GM19372 (cell line): ENCODE data around the gene CLEC19A.
"Not testable (repeated sequence)": the region's sequence is repeated elsewhere in the genome, so short reads cannot be mapped to it uniquely, and the experiment has no call there.

Experiments used
- ATAC-seq: cut with Tn5 transposase; IDR thresholded peaks from one replicate; pipeline ENCODE4 v1.9.1; 2021; ENCODE audit warnings: mild to moderate bottlenecking, low read depth, moderate library complexity; ENCODE audit not compliant: unreplicated experiment

CLEC19A gene

GRCh38 chr16:19315889-19316433 lies 30.4 kb downstream of the CLEC19A start:
- no peak for ATAC-seq

DNA sequence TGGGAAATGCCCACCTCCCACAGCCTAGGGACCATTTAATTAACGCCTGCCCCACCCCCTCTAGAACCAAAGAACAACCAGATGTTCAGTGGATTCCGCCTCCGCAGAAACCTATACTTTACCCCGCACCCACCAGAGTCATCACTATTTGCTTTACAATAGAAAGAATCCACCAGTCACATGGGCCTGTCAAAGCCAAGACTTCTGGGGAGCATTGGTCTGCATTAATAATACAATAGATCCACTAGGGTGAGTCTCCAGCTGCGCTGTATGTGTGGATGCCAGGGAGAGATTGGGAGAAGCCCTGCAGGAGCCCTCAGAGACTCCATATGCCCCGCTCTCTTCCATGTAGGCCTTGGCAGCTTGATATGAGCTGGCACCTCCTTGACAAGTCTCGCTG lies 31.3 kb downstream of the CLEC19A start:
- ATAC-seq = no peak

DNA sequence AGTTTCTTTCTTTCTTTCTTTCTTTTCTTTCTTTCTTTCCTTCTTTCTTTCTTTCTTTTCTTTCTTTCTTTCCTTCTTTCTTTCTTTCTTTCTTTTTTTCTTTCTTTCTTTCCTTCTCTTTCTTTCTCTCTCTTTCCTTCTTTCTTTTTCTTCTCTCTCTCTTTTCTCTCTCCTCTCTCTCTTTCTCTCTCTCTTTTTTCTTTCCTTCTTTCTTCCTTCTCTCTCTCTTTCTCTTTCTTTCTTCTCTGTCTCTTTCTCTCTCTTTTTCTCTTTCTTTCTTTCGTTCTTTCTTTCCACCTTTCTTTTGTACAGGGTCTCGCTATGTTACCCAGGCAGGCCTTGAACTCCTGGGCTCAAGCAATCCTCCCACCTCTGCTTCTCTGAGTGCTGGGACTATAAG lies 35.7 kb downstream of the CLEC19A start:
- ATAC-seq = not testable (repeated sequence)

- no peak for ATAC-seq
Measured at GRCh38 chr16:19323596-19323995, 38.1 kb downstream of the CLEC19A start.

GRCh38 chr16:19328364-19328763 lies 42.8 kb downstream of the CLEC19A start:
- ATAC-seq = no peak

DNA sequence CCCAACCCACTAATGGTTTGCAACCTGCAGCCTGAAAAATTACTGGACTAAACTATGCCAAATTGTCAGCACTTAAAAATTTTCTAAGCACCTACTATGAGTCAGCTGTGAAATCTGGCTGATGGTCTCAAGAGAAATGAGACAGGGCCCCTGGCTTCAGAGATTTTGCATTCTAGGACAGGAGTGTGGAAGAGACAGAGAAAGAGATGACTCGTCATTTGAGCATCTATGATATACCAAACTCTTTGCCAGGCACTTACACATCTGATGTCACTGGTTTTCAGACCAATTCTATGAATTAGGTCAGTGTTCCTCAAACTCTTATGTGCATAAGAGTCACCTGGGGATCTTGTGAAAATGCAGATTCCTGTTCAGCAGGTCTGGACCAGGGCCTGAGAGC lies 44.4 kb downstream of the CLEC19A start:
- ATAC-seq = no peak

DNA sequence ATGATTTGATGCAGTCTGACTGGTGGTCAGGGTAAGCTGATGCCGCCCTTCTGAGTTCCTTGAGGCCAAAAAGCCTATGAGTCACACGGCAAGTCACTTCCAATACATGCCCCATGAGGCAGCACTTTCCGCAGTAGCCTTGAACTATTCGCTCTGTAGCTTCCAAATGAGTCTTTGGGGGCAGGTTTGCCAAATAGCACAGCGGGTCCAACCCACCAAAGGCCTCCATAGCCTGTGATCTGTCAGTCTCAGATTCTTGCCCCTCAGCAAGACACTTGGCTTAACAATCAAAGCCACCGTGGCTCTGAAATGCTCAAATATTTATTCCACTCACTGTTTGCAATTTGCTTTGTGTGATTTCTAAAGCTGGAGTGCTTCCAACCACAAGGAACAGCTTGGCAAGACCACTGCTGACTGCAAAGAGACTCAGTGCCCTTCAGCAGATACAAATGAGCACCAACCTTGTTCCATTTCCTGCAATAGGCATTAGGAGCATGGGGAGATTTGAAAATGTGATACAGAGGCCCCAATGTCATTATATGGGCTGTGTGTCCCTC lies 45.4 kb downstream of the CLEC19A start:
- ATAC-seq = no peak

- no peak for ATAC-seq
Measured at GRCh38 chr16:19331794-19332193, 46.3 kb downstream of the CLEC19A start.

DNA sequence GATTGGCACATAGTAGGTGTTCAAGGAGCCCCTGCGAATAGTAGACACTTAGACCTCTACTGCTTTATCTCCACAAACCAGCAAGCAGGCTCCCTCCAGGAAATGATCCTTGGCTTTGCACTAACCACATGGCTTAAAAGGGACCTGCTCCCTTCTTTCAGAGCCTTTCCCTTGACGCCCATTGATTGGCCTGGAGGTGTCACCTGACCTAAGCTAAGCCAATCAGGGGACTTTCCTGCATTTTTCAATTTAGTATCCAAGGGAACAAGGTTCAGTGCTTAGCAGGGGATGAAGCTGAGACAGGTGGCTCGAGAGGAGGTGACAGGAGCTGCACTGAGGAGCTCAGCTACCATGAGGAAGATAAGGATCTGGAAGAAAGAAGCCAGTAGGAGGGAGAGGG lies 52.8 kb downstream of the CLEC19A start:
- no peak for ATAC-seq

- no peak for ATAC-seq
Measured at GRCh38 chr16:19344224-19344801, 58.8 kb downstream of the CLEC19A start.

DNA sequence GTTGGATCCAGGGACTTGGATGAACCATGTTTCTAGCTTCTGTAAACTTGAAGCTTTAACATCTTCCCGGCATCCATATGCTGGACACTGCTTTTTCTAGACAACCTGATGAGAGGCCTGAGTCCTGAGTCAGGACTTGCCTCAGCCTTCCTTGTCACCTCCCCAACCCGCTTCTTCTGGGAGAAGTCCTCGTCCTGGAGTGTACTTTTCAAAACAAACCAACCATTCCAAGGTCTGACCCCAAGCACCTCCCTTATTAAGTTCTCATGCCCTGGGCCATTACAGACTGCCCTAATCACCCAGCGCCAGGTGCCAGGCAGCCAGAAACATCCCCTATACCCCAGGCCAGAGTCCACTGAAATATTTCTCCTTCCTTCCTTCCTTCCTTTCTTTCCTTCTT lies 59.4 kb downstream of the CLEC19A start:
- ATAC-seq = no peak

DNA sequence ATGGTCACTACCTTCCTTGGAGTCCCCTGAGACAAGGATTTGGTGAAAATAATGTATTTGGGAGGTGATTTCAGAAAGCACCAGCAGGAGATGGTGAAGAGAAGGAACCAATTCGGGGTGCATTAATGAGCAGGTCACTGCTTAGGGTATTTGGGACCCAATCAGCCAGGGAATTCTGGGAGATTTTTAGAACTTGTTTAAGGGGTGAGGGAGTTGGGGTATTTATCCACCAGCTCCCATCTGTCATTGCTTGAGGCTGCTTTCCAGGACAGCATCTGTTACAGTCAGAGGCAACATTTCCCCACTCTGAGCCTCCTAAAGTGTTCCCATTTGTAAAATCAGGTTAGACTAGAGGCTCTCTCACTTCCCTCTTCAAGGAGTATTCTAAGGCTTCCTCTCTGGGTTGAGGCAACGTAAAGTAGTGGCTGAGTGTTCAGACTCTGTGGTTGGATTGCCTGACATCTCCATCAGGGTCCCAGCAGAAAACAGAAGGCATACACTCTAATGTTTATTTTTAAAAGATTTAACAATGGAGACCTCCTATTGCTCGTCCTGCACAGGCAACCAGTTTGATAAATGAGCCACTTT lies 60.9 kb downstream of the CLEC19A start:
- no peak for ATAC-seq

- ATAC-seq = no peak
Measured at GRCh38 chr16:19348125-19348524, 62.6 kb downstream of the CLEC19A start.

DNA sequence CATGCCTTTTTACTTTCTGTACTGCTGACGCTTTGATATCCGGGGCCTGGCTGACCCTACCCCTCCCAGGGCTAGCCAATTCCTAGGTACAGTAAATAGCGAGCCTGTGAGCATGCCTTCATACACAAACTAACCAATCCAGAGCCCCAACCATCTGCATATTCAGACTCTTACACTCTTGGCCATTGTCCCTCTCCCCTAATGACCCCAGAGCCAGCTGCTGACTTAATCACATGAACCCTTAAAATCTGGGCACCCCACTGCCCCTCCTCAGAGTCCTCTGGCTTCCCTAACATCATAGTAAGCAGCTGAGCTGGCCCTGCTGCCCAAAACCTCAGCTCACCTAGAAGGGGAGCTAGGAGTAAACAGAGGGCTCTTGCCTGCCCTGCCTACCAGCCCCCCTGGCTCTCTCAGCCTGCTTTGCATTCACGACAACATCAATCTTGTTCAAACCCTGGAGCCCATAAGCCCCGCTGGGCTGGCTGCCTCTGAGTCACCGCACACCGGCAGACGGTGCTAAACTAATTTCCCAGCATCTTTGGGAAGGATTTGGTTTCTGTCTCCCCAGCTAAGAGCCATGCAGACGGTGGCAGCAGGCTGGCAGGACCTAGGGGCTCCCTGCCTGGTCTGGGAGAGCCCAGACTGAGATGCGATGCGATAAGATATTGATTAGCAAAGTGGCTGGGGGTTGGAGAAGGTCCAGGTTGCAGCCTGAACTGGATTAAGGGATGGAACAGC lies 63.2 kb downstream of the CLEC19A start:
- no peak for ATAC-seq

DNA sequence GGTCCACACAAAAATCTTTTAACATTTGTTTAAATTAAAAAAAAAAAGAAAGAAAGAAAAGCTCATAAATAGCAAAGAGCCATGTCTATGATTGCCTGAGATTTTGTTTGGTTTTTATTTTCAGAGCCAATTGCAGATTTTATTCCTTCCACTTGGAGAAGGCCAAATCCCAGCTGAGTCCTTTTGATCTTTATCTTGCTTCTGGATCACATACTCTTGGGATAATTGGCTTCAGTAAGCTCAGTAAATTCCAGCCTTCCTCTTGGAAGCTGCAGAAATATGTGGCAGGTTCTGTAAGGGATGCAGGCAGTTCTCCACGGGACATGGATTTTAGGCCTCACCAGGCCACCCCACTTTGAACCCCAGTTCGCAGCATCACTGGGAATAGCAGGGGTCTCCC lies 68.8 kb downstream of the CLEC19A start:
- no peak for ATAC-seq

DNA sequence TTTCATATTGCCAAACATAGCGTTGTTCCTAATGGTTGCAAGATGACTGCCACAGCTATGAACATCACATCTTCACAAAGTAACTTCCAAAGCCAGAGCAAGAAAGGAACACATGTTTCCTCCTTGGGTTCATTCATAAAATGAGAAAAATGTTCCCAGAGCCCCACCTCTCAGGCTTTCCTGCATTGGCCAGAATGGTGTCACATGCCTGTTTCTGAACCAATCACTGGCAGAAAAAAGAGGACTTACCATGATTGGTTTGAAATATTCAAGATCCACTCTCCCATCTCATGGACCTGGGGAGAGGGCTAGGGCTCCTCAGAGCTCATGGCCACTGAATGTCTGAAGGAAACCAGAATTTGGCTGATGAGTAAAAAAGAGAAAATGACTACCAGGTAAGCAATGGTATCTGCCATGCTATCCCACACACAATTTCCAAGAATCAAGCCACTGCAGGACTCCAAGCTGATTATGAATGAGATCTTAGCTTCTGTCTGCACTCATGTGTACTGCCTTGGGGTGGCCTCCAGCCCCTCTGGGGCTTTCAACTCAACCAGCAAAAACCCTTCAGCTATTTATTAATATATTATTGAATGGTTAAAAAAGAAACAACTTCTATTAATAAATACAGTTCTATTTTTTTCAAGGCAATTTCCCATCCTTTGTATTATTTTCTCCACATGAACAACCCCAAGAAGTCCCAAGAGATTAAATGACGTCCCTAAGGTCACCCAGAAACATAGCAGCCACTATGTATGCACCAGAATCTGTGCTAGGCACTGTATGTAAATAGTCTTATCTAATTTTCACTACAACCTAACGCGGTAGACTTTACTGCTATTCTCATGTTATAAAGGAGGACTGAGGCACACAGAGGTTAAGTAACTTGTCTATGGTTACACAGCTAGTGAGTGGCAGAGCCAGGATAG lies 70.8 kb downstream of the CLEC19A start:
- ATAC-seq = no peak

GRCh38 chr16:19359556-19359955 lies 74.0 kb downstream of the CLEC19A start:
- ATAC-seq = no peak
